IMR-90 (cell line): ENCODE measurements around the gene PMPCA. TPM values are rescaled to one million over a fixed set of nuclear protein-coding genes. Genes with fewer than 3 reads are reported as not detected.

Source experiments
- ATAC-seq: fragments of 200-7000 bp; cut with Tn5 transposase; 2 replicates; pipeline ENCODE4 v1.9.1; 2020; ENCODE audit warnings: low read depth, mild to moderate bottlenecking, moderate library complexity
- BruUV-seq: library from RNA; stranded (reverse); fragments of 400-500 nt; replicated peaks from 2 replicates; lab custom pipeline; 2021; lab: Mats Ljungman, UMichigan
- CTCF ChIA-PET: fragments of 300-600 bp; formaldehyde crosslinking; extraction: SDS; loops from one replicate; lab custom pipeline; 2021; ENCODE audit warnings: antibody characterized with exemption; lab: Yijun Ruan, JAX
- POLR2A ChIA-PET: fragments of 300-600 bp; sonication (Branson Sonifier 250); formaldehyde crosslinking; loops from one replicate; lab custom pipeline; 2022; ENCODE audit warnings: antibody characterized with exemption; ENCODE audit not compliant: unreplicated experiment; lab: Charles Lee
- DNase-seq: peaks from one replicate; pipeline ENCODE4 v3.0.0; 2013
- H2AFZ ChIP-seq: replicated peaks from 2 replicates; pipeline ENCODE3; 2013; ENCODE audit warnings: low read length, mild to moderate bottlenecking; ENCODE audit not compliant: poor library complexity
- H2AK5ac ChIP-seq: 2 replicates; pipeline ENCODE4 v1.6.1; 2013; ENCODE audit warnings: low read depth, low read length, inconsistent platforms
- H2AK9ac ChIP-seq: replicated peaks from 2 replicates; pipeline ENCODE3; 2013; ENCODE audit warnings: mild to moderate bottlenecking, low read depth, low read length, moderate library complexity; ENCODE audit not compliant: poor library complexity
- H2BK120ac ChIP-seq: 2 replicates; pipeline ENCODE4 v1.6.1; 2013; ENCODE audit warnings: low read depth, low read length, inconsistent platforms
- H2BK15ac ChIP-seq: 3 replicates; pipeline ENCODE4 v1.6.1; 2013; ENCODE audit warnings: low read depth, low read length, inconsistent platforms
- H2BK20ac ChIP-seq: 2 replicates; pipeline ENCODE4 v1.6.1; 2013; ENCODE audit warnings: low read depth, mild to moderate bottlenecking, inconsistent platforms, low read length, moderate library complexity
- H2BK5ac ChIP-seq: 2 replicates; pipeline ENCODE4 v1.6.1; 2013; ENCODE audit warnings: mild to moderate bottlenecking, low read depth, low read length, inconsistent platforms; ENCODE audit not compliant: poor library complexity, severe bottlenecking
- H3K14ac ChIP-seq: replicated peaks from 2 replicates; pipeline ENCODE4 v1.6.1; 2013; ENCODE audit warnings: low read depth, low read length, inconsistent platforms
- H3K18ac ChIP-seq: 2 replicates; pipeline ENCODE4 v1.6.1; 2013; ENCODE audit warnings: low read depth, low read length, control low read depth
- H3K23ac ChIP-seq: 2 replicates; pipeline ENCODE4 v1.6.1; 2013; ENCODE audit warnings: low read depth, low read length, inconsistent platforms
- H3K27ac ChIP-seq: 2 replicates; pipeline ENCODE4 v1.5.1; 2013; ENCODE audit warnings: mild to moderate bottlenecking, control low read depth, low read length; ENCODE audit not compliant: insufficient read depth
- H3K27me3 ChIP-seq: 2 replicates; pipeline ENCODE4 v1.6.1; 2013; ENCODE audit warnings: low read length; ENCODE audit not compliant: control insufficient read depth, insufficient read depth
- H3K36me3 ChIP-seq: 2 replicates; pipeline ENCODE4 v1.6.1; 2013; ENCODE audit warnings: low read length, mixed read lengths; ENCODE audit not compliant: control insufficient read depth, insufficient read depth
- H3K4ac ChIP-seq: 2 replicates; pipeline ENCODE4 v1.6.1; 2013; ENCODE audit warnings: low read depth, low read length, inconsistent platforms
- H3K4me1 ChIP-seq: 2 replicates; pipeline ENCODE4 v1.6.1; 2013; ENCODE audit warnings: low read length, mixed read lengths; ENCODE audit not compliant: control insufficient read depth, insufficient read depth
- H3K4me2 ChIP-seq: 2 replicates; pipeline ENCODE4 v1.6.1; 2013; ENCODE audit warnings: low read depth, mild to moderate bottlenecking, control low read depth, low read length, moderate library complexity
- H3K4me3 ChIP-seq: 2 replicates; pipeline ENCODE4 v1.5.1; 2013; ENCODE audit warnings: low read depth, mild to moderate bottlenecking, control low read depth, low read length, moderate library complexity; ENCODE audit not compliant: insufficient read depth
- H3K56ac ChIP-seq: 2 replicates; pipeline ENCODE4 v1.6.1; 2013; ENCODE audit warnings: low read length, inconsistent platforms; ENCODE audit not compliant: insufficient read depth; ENCODE audit errors: extremely low read depth
- H3K79me1 ChIP-seq, 2 experiments: 2 replicates each; pipeline ENCODE4 v1.6.1; 2013; ENCODE audit warnings: low read length in 2 of 2, inconsistent platforms in 1 of 2, low read depth in 1 of 2
- H3K9ac ChIP-seq: 2 replicates; pipeline ENCODE4 v1.6.1; 2013; ENCODE audit warnings: low read depth, low read length, control low read depth
- H3K9me1 ChIP-seq: 2 replicates; pipeline ENCODE4 v1.6.1; 2013; ENCODE audit warnings: low read length, inconsistent platforms; ENCODE audit not compliant: insufficient read depth
- H3K9me3 ChIP-seq: 2 replicates; pipeline ENCODE4 v1.6.1; 2013; ENCODE audit warnings: low read length; ENCODE audit not compliant: control insufficient read depth, insufficient read depth
- H4K20me1 ChIP-seq: 2 replicates; pipeline ENCODE4 v1.6.1; 2013; ENCODE audit warnings: low read length, inconsistent platforms; ENCODE audit not compliant: insufficient read depth
- H4K5ac ChIP-seq: 2 replicates; pipeline ENCODE4 v1.6.1; 2013; ENCODE audit warnings: mild to moderate bottlenecking, low read depth, low read length, control low read depth
- H4K8ac ChIP-seq, 2 experiments: 2 replicates each; pipeline ENCODE4 v1.6.1; 2013; ENCODE audit warnings: low read depth in 2 of 2, low read length in 2 of 2, control low read depth in 1 of 2, inconsistent platforms in 1 of 2
- H4K91ac ChIP-seq: 2 replicates; pipeline ENCODE4 v1.6.1; 2013; ENCODE audit warnings: low read depth, low read length, inconsistent platforms; ENCODE audit not compliant: insufficient read depth
- BHLHE40 ChIP-seq: fragments of 150-350 bp; IDR thresholded peaks from 2 replicates; pipeline ENCODE4 v1.6.1; 2016; ENCODE audit warnings: mild to moderate bottlenecking, low read depth, low read length
- CHD1 ChIP-seq: IDR thresholded peaks from 2 replicates; pipeline ENCODE4 v1.6.1; 2012; ENCODE audit warnings: low read depth, low read length, improper control_type of control experiment
- MAFK ChIP-seq: IDR thresholded peaks from 2 replicates; pipeline ENCODE4 v1.6.1; 2012; ENCODE audit warnings: low read depth, low read length, improper control_type of control experiment
- RAD21 ChIP-seq: IDR thresholded peaks from 2 replicates; pipeline ENCODE4 v1.6.1; 2012; ENCODE audit warnings: low read length, improper control_type of control experiment
- RCOR1 ChIP-seq: IDR thresholded peaks from 2 replicates; pipeline ENCODE4 v1.6.1; 2012; ENCODE audit warnings: mild to moderate bottlenecking, low read length, improper control_type of control experiment; ENCODE audit not compliant: insufficient replicate concordance
- SMC3 ChIP-seq: fragments of 150-350 bp; IDR thresholded peaks from 2 replicates; pipeline ENCODE4 v1.6.1; 2016; ENCODE audit warnings: low read depth, mild to moderate bottlenecking, antibody characterized with exemption, low read length, moderate library complexity
- WGBS, 2 experiments: methylation state at CpG; one replicate each; pipeline versions ENCODE4 v1.1.5 to v1.1.7; 2013; ENCODE audit warnings: missing lambda C conversion rate in 2 of 2; ENCODE audit not compliant: insufficient read length in 1 of 2; ENCODE audit errors: extremely low coverage in 2 of 2; 5-methylcytosine and 5-hydroxymethylcytosine counted together
- dilution Hi-C: fragments of 300-500 bp; cut with HindIII; formaldehyde crosslinking; loops from one replicate; pipeline ENCODE4 v1.14.3; 2018; ENCODE audit warnings: low sequenced_read_pairs; ENCODE audit not compliant: unreplicated experiment
- in situ Hi-C: fragments of 300-500 bp; cut with MboI; formaldehyde crosslinking; loops from 3 replicates; pipeline ENCODE4 v1.14.3; 2019; ENCODE audit warnings: low sequenced_read_pairs, inconsistent platforms, mixed read lengths
- intact Hi-C: fragments of 100-400 bp; cut with micrococcal nuclease; formaldehyde crosslinking; loops from 2 replicates; pipeline ENCODE4 v1.10.0; 2022
- polyA plus RNA-seq, 3 experiments: library from polyadenylated mRNA; depleted of rRNA; stranded (reverse); fragments of >200 nt; gene quantifications; 2 replicates each; pipeline ENCODE4 v1.2.3, GENCODE V29; 2012; ENCODE audit warnings: low replicate concordance in 1 of 3
- total RNA-seq: library from RNA; depleted of rRNA; stranded (reverse); fragments of >200 nt; gene quantifications from 2 replicates; pipeline ENCODE4 v1.2.3, GENCODE V29; 2012
- TF ChIP-seq, protein P1 (sequence below): conservative IDR thresholded peaks from 2 replicates; pipeline ENCODE4 v1.5.1; 2012; ENCODE audit warnings: mild to moderate bottlenecking, low read depth, low read length, improper control_type of control experiment
- TF ChIP-seq, protein P2 (sequence below): fragments of 150-350 bp; IDR thresholded peaks from 2 replicates; pipeline ENCODE4 v1.6.1; 2016; ENCODE audit warnings: low read depth, mild to moderate bottlenecking, low read length, moderate library complexity, borderline replicate concordance

PMPCA gene
- total and polyA plus RNA-seq, 2 of the 4 experiments (the other 2 are of a cell fraction) = 62.6 to 95.8 TPM

DNA sequence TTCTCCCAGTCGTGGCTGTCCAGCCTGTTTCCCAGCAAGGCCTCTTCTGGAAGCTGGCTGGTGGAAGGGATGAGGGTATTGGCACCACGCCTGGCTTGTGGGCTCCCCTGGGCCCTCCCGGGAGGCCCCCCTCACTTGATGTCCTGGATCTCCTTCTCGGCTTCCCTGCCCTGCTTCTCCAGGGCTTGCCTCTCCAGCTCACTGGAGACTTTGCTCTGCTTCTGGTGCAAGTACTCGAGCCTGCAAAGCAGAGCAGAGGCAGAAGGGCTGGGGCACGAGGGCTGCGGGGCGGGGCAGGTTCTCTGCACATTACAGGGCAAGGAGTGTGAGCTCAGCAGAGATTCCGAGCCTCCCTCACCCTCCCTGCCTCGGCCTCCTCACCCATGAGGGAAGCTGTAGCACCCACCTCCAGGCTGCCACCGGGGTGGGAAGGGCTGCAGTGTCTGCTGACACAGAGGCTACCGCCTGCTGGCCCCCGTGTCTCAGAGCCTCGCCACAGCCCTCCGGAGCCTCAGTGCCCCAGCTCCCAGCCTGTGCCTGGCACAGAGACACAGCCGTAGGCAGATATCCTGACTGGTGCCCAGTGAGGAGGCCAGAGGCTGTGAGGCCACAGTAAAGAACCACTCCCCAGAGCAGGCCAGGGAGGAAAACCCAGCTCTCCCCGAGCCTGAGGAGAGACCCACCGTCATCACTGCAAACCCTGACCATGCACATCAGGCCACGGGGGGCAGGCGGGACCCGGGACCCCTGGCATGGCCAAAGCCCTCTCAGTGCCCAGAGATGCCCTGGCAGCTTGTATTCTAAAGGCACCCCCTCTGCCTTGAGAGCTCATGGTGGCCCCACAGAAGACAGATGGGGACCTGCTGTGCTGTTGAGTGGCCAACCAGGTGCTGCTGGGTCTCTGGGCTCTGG, 17.7 kb upstream of the PMPCA start (continued):
- no peak for TF ChIP-seq CHD1

DNA sequence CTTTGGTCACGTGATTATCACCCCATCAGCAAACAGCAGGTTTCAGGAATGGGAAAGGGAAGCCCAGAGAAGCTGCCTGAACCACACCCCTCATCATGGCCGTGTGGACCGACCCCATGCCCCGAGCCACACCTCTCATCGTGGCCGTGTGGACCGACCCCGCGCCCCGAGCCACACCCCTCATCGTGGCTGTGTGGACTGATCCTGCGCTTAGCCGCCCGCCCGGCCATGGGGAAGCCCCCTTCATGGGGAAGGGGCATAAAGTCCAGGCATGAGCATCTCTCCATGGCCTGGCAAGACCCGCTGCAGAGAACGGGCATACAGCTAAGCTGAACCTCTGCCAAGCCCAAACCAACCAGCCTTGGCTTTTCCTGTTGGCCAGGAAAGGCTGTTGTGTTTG, 16.9 kb upstream of the PMPCA start:
- in situ Hi-C loops = no loop called here
- Histone ChIP-seq H3K4me2 (no peak overlapping the region), H3K9ac (no peak overlapping the region), H2BK5ac (no peak overlapping the region), H3K14ac (no peak overlapping the region), H4K91ac (no peak overlapping the region), H3K4me1 (peaks cover 1% of the 10 kb centered on the region; the same call in 1 of the 2 replicates), H3K4ac (no peak overlapping the region), H2BK15ac (no peak overlapping the region), H4K8ac (no peak overlapping the region), H3K9me3 (no peaks in the 10 kb centered on the region), H4K20me1 (peaks cover 5% of the 10 kb centered on the region), H3K18ac (no peak overlapping the region), H3K23ac (no peak overlapping the region), H2AK9ac (no peak overlapping the region), H3K79me1 (peaks cover 18 to 26% of the 10 kb centered on the region in 2 experiments), H3K36me3 (peaks cover 73% of the 10 kb centered on the region), H2AFZ (no peak overlapping the region), H3K27me3 (no peaks in the 10 kb centered on the region), H2BK120ac (no peak overlapping the region), H3K9me1 (no peaks in the 10 kb centered on the region), H2BK20ac (no peak overlapping the region), H3K27ac (no peak overlapping the region), H2AK5ac (no peak overlapping the region), H3K56ac (no peak overlapping the region), H4K5ac (no peak overlapping the region), H3K4me3 (no peak overlapping the region)
- BruUV-seq = no TSS peak
- POLR2A ChIA-PET = no interaction called here
- dilution Hi-C loops = no loop called here
- no peak for ATAC-seq
- CTCF ChIA-PET = no interaction called here
- intact Hi-C loops = no loop called here
- WGBS, 2 experiments = no CpG with 5 or more reads among the region's 17 CpGs
- no peak for DNase-seq
- TF ChIP-seq RCOR1 (no peak), CHD1 (no peak), SMC3 (no peak), BHLHE40 (no peak), MAFK (no peak), RAD21 (no peak)
- TF ChIP-seq, protein P1, sequence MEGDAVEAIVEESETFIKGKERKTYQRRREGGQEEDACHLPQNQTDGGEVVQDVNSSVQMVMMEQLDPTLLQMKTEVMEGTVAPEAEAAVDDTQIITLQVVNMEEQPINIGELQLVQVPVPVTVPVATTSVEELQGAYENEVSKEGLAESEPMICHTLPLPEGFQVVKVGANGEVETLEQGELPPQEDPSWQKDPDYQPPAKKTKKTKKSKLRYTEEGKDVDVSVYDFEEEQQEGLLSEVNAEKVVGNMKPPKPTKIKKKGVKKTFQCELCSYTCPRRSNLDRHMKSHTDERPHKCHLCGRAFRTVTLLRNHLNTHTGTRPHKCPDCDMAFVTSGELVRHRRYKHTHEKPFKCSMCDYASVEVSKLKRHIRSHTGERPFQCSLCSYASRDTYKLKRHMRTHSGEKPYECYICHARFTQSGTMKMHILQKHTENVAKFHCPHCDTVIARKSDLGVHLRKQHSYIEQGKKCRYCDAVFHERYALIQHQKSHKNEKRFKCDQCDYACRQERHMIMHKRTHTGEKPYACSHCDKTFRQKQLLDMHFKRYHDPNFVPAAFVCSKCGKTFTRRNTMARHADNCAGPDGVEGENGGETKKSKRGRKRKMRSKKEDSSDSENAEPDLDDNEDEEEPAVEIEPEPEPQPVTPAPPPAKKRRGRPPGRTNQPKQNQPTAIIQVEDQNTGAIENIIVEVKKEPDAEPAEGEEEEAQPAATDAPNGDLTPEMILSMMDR = no peak
- TF ChIP-seq, protein P2, sequence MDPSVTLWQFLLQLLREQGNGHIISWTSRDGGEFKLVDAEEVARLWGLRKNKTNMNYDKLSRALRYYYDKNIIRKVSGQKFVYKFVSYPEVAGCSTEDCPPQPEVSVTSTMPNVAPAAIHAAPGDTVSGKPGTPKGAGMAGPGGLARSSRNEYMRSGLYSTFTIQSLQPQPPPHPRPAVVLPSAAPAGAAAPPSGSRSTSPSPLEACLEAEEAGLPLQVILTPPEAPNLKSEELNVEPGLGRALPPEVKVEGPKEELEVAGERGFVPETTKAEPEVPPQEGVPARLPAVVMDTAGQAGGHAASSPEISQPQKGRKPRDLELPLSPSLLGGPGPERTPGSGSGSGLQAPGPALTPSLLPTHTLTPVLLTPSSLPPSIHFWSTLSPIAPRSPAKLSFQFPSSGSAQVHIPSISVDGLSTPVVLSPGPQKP = no peak
